ENCODE results near the gene CDH22. TPM values are rescaled to one million over a fixed set of nuclear protein-coding genes. Genes with fewer than 3 reads are reported as not detected.

Gene CDH22
- total and polyA plus RNA-seq, 2 experiments from 2014 or later: 0.08 to 0.10 TPM

GRCh38 chr20:46128310-46129151 is 179.8 kb downstream of the CDH22 start:
- no peak overlapping the region for H3K4me2 ChIP-seq
- no peaks in the 10 kb centered on the region; the same call in 2 of the 3 replicates for H3K9me3 Mint-ChIP-seq
- H3F3A ChIP-seq (replicated peaks; ENCODE audit: low read depth): no peaks in the 10 kb centered on the region
- no peak overlapping the region for H3K27ac Mint-ChIP-seq
- H3K4me3 ChIP-seq: no peak overlapping the region
- peaks cover 5% of the 10 kb centered on the region for H3K27me3 Mint-ChIP-seq (ENCODE audit: insufficient read depth, low read depth, poor library complexity)
- peaks cover 17% of the 10 kb centered on the region for H3K36me3 Mint-ChIP-seq (ENCODE audit: low read depth)
- DNase-seq (ENCODE audit: low spot score): peak; percentile 70
- H4K20me1 ChIP-seq (replicated peaks; ENCODE audit: insufficient read depth): no peaks in the 10 kb centered on the region; the same call in 1 of the 2 replicates
- no peak overlapping the region for H2AFZ ChIP-seq
- no peak overlapping the region for H3K4me3 Mint-ChIP-seq
- no peak for TF ChIP-seq CREB1 (CRISPR knock-in tag; IDR thresholded peaks at IDR 0.05; ENCODE audit: low read depth)
- peak; percentile 76 to 86 for TF ChIP-seq CTCF (conservative IDR thresholded peaks at IDR 0.05; ENCODE audit: low read depth in 2 of 2)
- H3K27me3 ChIP-seq (ENCODE audit: insufficient read depth): peaks cover 11% of the 10 kb centered on the region; the same call in 1 of the 2 replicates
- H3K9me2 ChIP-seq (ENCODE audit: insufficient read depth): no peaks in the 10 kb centered on the region
- peaks cover 4% of the 10 kb centered on the region; the same call in 1 of the 2 replicates for H3K4me1 ChIP-seq (ENCODE audit: insufficient read depth)
- no peaks in the 10 kb centered on the region for H3K79me2 ChIP-seq (replicated peaks; ENCODE audit: insufficient read depth)
- H3K27ac ChIP-seq (ENCODE audit: low read depth): no peak overlapping the region
- ATAC-seq: peak; percentile 68
- H3K36me3 ChIP-seq (ENCODE audit: insufficient read depth): no peaks in the 10 kb centered on the region
- H3K4me1 Mint-ChIP-seq: peaks cover 4% of the 10 kb centered on the region; the same call in 2 of the 3 replicates

- no peaks in the 10 kb centered on the region; the same call in 1 of the 2 replicates for H4K20me1 ChIP-seq (replicated peaks; ENCODE audit: insufficient read depth)
- no peaks in the 10 kb centered on the region for H3K36me3 ChIP-seq (ENCODE audit: insufficient read depth)
- no peak overlapping the region for H3K27ac ChIP-seq (ENCODE audit: low read depth)
- no peak for ATAC-seq
- no peak overlapping the region for H3K4me2 ChIP-seq
- no peak overlapping the region for H2AFZ ChIP-seq
- H3K27me3 ChIP-seq (ENCODE audit: insufficient read depth): peaks cover 11% of the 10 kb centered on the region; the same call in 1 of the 2 replicates
- Mint-ChIP-seq H3K36me3 (ENCODE audit: low read depth) (peaks cover 23% of the 10 kb centered on the region), H3K27me3 (ENCODE audit: insufficient read depth, low read depth, poor library complexity) (peaks cover 5% of the 10 kb centered on the region), H3K4me3 (no peak overlapping the region), H3K4me1 (peaks cover 4% of the 10 kb centered on the region; the same call in 2 of the 3 replicates), H3K27ac (no peak overlapping the region), H3K9me3 (no peaks in the 10 kb centered on the region; the same call in 2 of the 3 replicates)
- H3K79me2 ChIP-seq (replicated peaks; ENCODE audit: insufficient read depth): no peaks in the 10 kb centered on the region
- no peak overlapping the region for H3K4me3 ChIP-seq
- H3K4me1 ChIP-seq (ENCODE audit: insufficient read depth): no peaks in the 10 kb centered on the region
- DNase-seq (ENCODE audit: low spot score): no peak
- TF ChIP-seq NANOG (IDR thresholded peaks at IDR 0.05; ENCODE audit: borderline replicate concordance): no peak
- TF ChIP-seq ZNF331 (CRISPR knock-in tag; IDR thresholded peaks at IDR 0.05; ENCODE audit: low read depth): no peak
- no peak for TF ChIP-seq ZNF114 (CRISPR knock-in tag; IDR thresholded peaks at IDR 0.05)
- TF ChIP-seq POLR2AphosphoS5 (IDR thresholded peaks at IDR 0.05; ENCODE audit: low read depth): no peak
- no peaks in the 10 kb centered on the region for H3K9me2 ChIP-seq (ENCODE audit: insufficient read depth)
- no peaks in the 10 kb centered on the region for H3F3A ChIP-seq (replicated peaks; ENCODE audit: low read depth)
These were observed 180.8 kb downstream of the CDH22 start for GRCh38 chr20:46127396-46128010.

All from GM23338 (cell line).